ENCODE results near the gene DVL1. TPM values are rescaled to one million over a fixed set of nuclear protein-coding genes. Genes with fewer than 3 reads are reported as not detected.

DVL1 gene
- total and polyA plus RNA-seq, 2 of the 13 experiments (the other 11 are each of a cell fraction or from before 2014, with no cell fraction given) = 30.8 to 60.4 TPM

GRCh38 chr1:1374929-1375662 is 25.9 kb upstream of the DVL1 start, which contains the start of gene AURKAIP1 (continued):
- peak; percentile 98 for TF ChIP-seq ZNF331 (CRISPR knock-in tag; IDR thresholded peaks at IDR 0.05)
- peak; percentile 66; the same call in 1 of the 2 replicates for TF ChIP-seq ZBTB44 (CRISPR knock-in tag; IDR thresholded peaks at IDR 0.05)
- no peak; the same call in 1 of the 2 replicates for TF ChIP-seq GFI1 (CRISPR knock-in tag; IDR thresholded peaks at IDR 0.05; ENCODE audit: borderline replicate concordance)
- TF ChIP-seq CBX5 (CRISPR knock-in tag; IDR thresholded peaks at IDR 0.05; ENCODE audit: borderline replicate concordance) = peak; percentile 96
- no peak for TF ChIP-seq GRHL1 (CRISPR knock-in tag; conservative IDR thresholded peaks at IDR 0.05)
- TF ChIP-seq ZNF33A (CRISPR knock-in tag; IDR thresholded peaks at IDR 0.05; ENCODE audit: borderline replicate concordance) = peak; percentile 94; the same call in 1 of the 2 replicates
- TF ChIP-seq ZNF776 (CRISPR knock-in tag; IDR thresholded peaks at IDR 0.05) = no peak; the same call in 1 of the 2 replicates
- TF ChIP-seq TFDP1 (CRISPR knock-in tag; IDR thresholded peaks at IDR 0.05; ENCODE audit: borderline replicate concordance) = peak; percentile 85
- TF ChIP-seq ZNF800 (CRISPR knock-in tag; IDR thresholded peaks at IDR 0.05) = no peak
- no peak for TF ChIP-seq SP1 (IDR thresholded peaks at IDR 0.05)
- peak; percentile 93 for TF ChIP-seq SP1 (CRISPR knock-in tag; IDR thresholded peaks at IDR 0.05)
- TF ChIP-seq GMEB1 (CRISPR knock-in tag; IDR thresholded peaks at IDR 0.05; ENCODE audit: borderline replicate concordance) = peak; percentile 91
- no peak for TF ChIP-seq DZIP1 (CRISPR knock-in tag; IDR thresholded peaks at IDR 0.05)
- peak; percentile 76 for TF ChIP-seq ZNF263 (CRISPR knock-in tag; IDR thresholded peaks at IDR 0.05)
- TF ChIP-seq GATAD1 (CRISPR knock-in tag; IDR thresholded peaks at IDR 0.05) = peak; percentile 98
- TF ChIP-seq CHD4 (IDR thresholded peaks at IDR 0.05; ENCODE audit: borderline replicate concordance, low read length) = no peak
- TF ChIP-seq ZMAT3 (CRISPR knock-in tag; conservative IDR thresholded peaks at IDR 0.05) = peak; percentile 89; the same call in 1 of the 2 replicates
- TF ChIP-seq SRF (IDR thresholded peaks at IDR 0.05; ENCODE audit: low read depth, low read length) = peak; percentile 22; the same call in 1 of the 2 replicates

Data from HepG2 (cell line).